ENCODE data around the gene ID4. TPM values are rescaled to one million over a fixed set of nuclear protein-coding genes. Genes with fewer than 3 reads are reported as not detected.
"Not testable (repeated sequence)": the region's sequence is repeated elsewhere in the genome, so short reads cannot be mapped to it uniquely, and the experiment has no call there.

Gene ID4
- total RNA-seq, 2 donors from 2014 or later: 63.6 to 69.1 TPM

GRCh38 chr6:19852090-19852457 is 14.9 kb downstream of the ID4 start:
- DNase-seq (ENCODE audit: low spot score): no peak
- no peaks in the 10 kb centered on the region for H3K9me3 ChIP-seq
- no peaks in the 10 kb centered on the region for H3K4me1 ChIP-seq (replicated peaks)
- no peak overlapping the region for H3K4me3 ChIP-seq
- no peak overlapping the region for H3K27ac ChIP-seq
- H3K27me3 ChIP-seq (replicated peaks; ENCODE audit: insufficient read depth): no peaks in the 10 kb centered on the region
- H3K36me3 ChIP-seq: no peaks in the 10 kb centered on the region
- 76% methylated on average over 2 of the region's 2 CpGs for WGBS
- intact Hi-C loops (cut with DNase I): loop anchor here (5.0 to 10.0 kb wide), 5 partner anchors 40 to 1257 kb away; no protein-coding TSS in a partner anchor
- TF ChIP-seq, protein P1, sequence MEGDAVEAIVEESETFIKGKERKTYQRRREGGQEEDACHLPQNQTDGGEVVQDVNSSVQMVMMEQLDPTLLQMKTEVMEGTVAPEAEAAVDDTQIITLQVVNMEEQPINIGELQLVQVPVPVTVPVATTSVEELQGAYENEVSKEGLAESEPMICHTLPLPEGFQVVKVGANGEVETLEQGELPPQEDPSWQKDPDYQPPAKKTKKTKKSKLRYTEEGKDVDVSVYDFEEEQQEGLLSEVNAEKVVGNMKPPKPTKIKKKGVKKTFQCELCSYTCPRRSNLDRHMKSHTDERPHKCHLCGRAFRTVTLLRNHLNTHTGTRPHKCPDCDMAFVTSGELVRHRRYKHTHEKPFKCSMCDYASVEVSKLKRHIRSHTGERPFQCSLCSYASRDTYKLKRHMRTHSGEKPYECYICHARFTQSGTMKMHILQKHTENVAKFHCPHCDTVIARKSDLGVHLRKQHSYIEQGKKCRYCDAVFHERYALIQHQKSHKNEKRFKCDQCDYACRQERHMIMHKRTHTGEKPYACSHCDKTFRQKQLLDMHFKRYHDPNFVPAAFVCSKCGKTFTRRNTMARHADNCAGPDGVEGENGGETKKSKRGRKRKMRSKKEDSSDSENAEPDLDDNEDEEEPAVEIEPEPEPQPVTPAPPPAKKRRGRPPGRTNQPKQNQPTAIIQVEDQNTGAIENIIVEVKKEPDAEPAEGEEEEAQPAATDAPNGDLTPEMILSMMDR (IDR thresholded peaks at IDR 0.05): peak in 1 of 4 experiments; percentile 3
- TF ChIP-seq POLR2A (IDR thresholded peaks at IDR 0.05): no peak

DNA sequence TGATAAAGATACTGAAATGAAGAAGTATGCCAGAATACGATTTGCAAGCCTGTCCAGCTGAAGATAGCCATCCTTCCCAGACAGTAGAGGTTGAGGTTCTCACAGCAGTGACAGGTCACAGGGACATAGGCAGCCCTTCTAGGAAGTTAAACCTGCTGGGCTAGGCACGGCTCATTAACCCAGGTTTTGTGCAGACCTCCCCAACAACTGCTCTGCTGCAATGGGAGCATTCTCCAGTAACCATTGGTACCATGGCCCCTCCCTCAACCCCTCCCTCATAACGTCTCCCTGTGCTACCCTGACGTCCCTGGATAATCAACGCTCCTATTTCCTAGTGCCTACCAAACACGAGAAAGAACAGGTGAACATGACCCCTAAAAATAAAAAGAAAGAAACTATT is 15.8 kb downstream of the ID4 start:
- Histone ChIP-seq H3K9me3 (no peaks in the 10 kb centered on the region), H3K4me3 (no peak overlapping the region), H3K27me3 (replicated peaks; ENCODE audit: insufficient read depth) (no peaks in the 10 kb centered on the region), H3K4me1 (replicated peaks) (no peaks in the 10 kb centered on the region), H3K27ac (no peak overlapping the region), H3K36me3 (no peaks in the 10 kb centered on the region)
- intact Hi-C loops (cut with DNase I): loop anchor here (5.0 to 10.0 kb wide), 5 partner anchors 41 to 1258 kb away; no protein-coding TSS in a partner anchor
- no peak for DNase-seq (ENCODE audit: low spot score)
- WGBS: 84% methylated on average over 6 of the region's 6 CpGs
- TF ChIP-seq POLR2AphosphoS5 (IDR thresholded peaks at IDR 0.05) (no peak), POLR2A (IDR thresholded peaks at IDR 0.05) (no peak)
- TF ChIP-seq, protein P1 (IDR thresholded peaks at IDR 0.05): no peak

GRCh38 chr6:19854421-19855015 is 17.3 kb downstream of the ID4 start:
- not testable (repeated sequence) for H3K36me3 ChIP-seq; H3K4me1 ChIP-seq (replicated peaks); H3K27me3 ChIP-seq (replicated peaks; ENCODE audit: insufficient read depth); H3K27ac ChIP-seq; H3K4me3 ChIP-seq; DNase-seq (ENCODE audit: low spot score); H3K9me3 ChIP-seq
- WGBS: 96% methylated on average over 42 of the region's 43 CpGs
- intact Hi-C loops (cut with DNase I): loop anchor here (5.0 to 10.0 kb wide), 5 partner anchors 42 to 1260 kb away; no protein-coding TSS in a partner anchor

DNA sequence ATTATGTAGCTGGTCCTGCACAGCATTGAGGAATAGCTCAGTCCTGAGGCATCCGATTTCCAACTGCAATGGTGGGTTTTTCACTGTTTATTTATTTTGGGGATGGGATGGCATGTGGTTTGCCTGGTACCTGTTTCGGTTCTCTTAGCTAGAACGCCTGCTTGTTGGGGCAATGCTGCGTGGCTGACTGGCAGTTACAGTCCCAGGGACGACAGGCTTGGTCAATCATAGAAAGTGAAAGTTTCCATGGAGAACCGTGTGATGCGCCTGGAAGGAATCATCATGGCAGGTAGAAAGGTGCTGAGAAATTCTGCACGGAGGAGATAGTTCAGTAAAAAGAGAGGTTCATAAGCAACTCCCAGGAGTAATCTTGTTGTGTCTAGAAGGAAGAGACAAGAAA is 18.4 kb downstream of the ID4 start:
- WGBS: 88% methylated on average over 8 of the region's 8 CpGs

GRCh38 chr6:19857139-19857538 is 20.0 kb downstream of the ID4 start:
- intact Hi-C loops (cut with DNase I): loop anchor here (10.0 kb wide), 3 partner anchors 198 to 1262 kb away; no protein-coding TSS in a partner anchor
- Histone ChIP-seq H3K27ac (no peak overlapping the region), H3K4me3 (no peak overlapping the region), H3K9me3 (no peaks in the 10 kb centered on the region), H3K4me1 (replicated peaks) (no peaks in the 10 kb centered on the region), H3K36me3 (no peaks in the 10 kb centered on the region), H3K27me3 (replicated peaks; ENCODE audit: insufficient read depth) (no peaks in the 10 kb centered on the region)
- 97% methylated on average over 3 of the region's 3 CpGs for WGBS
- TF ChIP-seq POLR2AphosphoS5 (IDR thresholded peaks at IDR 0.05): no peak
- TF ChIP-seq, protein P1 (IDR thresholded peaks at IDR 0.05): no peak
- TF ChIP-seq POLR2A (IDR thresholded peaks at IDR 0.05): no peak
- no peak for DNase-seq (ENCODE audit: low spot score)

More for the DNA sequence above, 18.4 kb downstream of the ID4 start:
- Histone ChIP-seq H3K27ac (no peak overlapping the region), H3K4me3 (no peak overlapping the region), H3K27me3 (replicated peaks; ENCODE audit: insufficient read depth) (no peaks in the 10 kb centered on the region), H3K9me3 (no peaks in the 10 kb centered on the region), H3K4me1 (replicated peaks) (no peaks in the 10 kb centered on the region), H3K36me3 (no peaks in the 10 kb centered on the region)
- DNase-seq (ENCODE audit: low spot score): no peak
- intact Hi-C loops (cut with DNase I): loop anchor here (10.0 kb wide), 3 partner anchors 199 to 1261 kb away; no protein-coding TSS in a partner anchor
- TF ChIP-seq POLR2AphosphoS5 (IDR thresholded peaks at IDR 0.05) (no peak), POLR2A (IDR thresholded peaks at IDR 0.05) (no peak)
- TF ChIP-seq, protein P1 (IDR thresholded peaks at IDR 0.05): no peak

Data from prostate gland (tissue), 2 donors.